OCI-LY3 (cell line): ENCODE measurements around the gene FN1.

Experiments used
- H2AFZ ChIP-seq: fragments of 200-600, 300-600 bp; shearing (Covaris generic); 2 replicates; pipeline ENCODE4 v1.6.0; 2014; ENCODE audit warnings: antibody characterized with exemption, low read depth, low read length
- H3K27ac ChIP-seq: fragments of 200-600, 300-600 bp; sonication (generic); 2 replicates; pipeline ENCODE4 v1.5.1; 2014; ENCODE audit warnings: mild to moderate bottlenecking, low read length, moderate library complexity, mixed read lengths
- H3K27me3 ChIP-seq: fragments of 200-600, 300-600 bp; sonication (generic); 2 replicates; pipeline ENCODE4 v1.6.1; 2014; ENCODE audit warnings: low read depth, low read length, mixed read lengths
- H3K36me3 ChIP-seq: fragments of 200-600, 300-600 bp; sonication (generic); replicated peaks from 2 replicates; pipeline ENCODE3; 2014; ENCODE audit warnings: low read depth, low read length, mixed read lengths
- H3K4me1 ChIP-seq: fragments of 300-600, 200-600 bp; sonication (generic); 2 replicates; pipeline ENCODE4 v1.6.1; 2014; ENCODE audit warnings: low read length, mixed read lengths
- H3K4me2 ChIP-seq: fragments of 200-600, 300-600 bp; sonication (generic); 2 replicates; pipeline ENCODE4 v1.6.1; 2014; ENCODE audit warnings: low read length, mixed read lengths
- H3K4me3 ChIP-seq: fragments of 300-600, 200-600 bp; sonication (generic); 2 replicates; pipeline ENCODE4 v1.5.1; 2014; ENCODE audit warnings: antibody characterized with exemption, mild to moderate bottlenecking, low read length, moderate library complexity
- H3K79me2 ChIP-seq: fragments of 300-600, 200-600 bp; shearing (Covaris generic); 2 replicates; pipeline ENCODE4 v1.6.1; 2014; ENCODE audit warnings: mild to moderate bottlenecking, low read length, mixed read lengths
- H3K9ac ChIP-seq: fragments of 300-600, 200-600 bp; shearing (Covaris generic); 2 replicates; pipeline ENCODE4 v1.6.0; 2014; ENCODE audit warnings: mild to moderate bottlenecking, low read length, moderate library complexity
- H3K9me3 ChIP-seq: fragments of 200-600, 300-600 bp; shearing (Covaris generic); 2 replicates; pipeline ENCODE4 v1.6.1; 2014; ENCODE audit warnings: low read length, mixed read lengths; ENCODE audit not compliant: insufficient read depth
- H4K20me1 ChIP-seq: fragments of 200-600, 300-600 bp; sonication (generic); 2 replicates; pipeline ENCODE4 v1.6.1; 2016; ENCODE audit warnings: low read length, mixed read lengths; ENCODE audit not compliant: insufficient read depth
- CTCF ChIP-seq: fragments of 200-600, 300-600 bp; sonication (generic); IDR thresholded peaks from 2 replicates; pipeline ENCODE4 v1.5.1; 2014; ENCODE audit warnings: antibody characterized with exemption, low read length, low read depth
- EZH2phosphoT487 ChIP-seq: fragments of 200-600 bp; shearing (Covaris generic); IDR thresholded peaks from 2 replicates; pipeline ENCODE4 v1.6.1; 2018; ENCODE audit warnings: antibody characterized with exemption, mixed run types, low read depth

Gene FN1

GRCh38 chr2:215419769-215420470 lies 15.9 kb downstream of the FN1 start:
- no peak overlapping the region for H3K4me3 ChIP-seq
- no peaks in the 10 kb centered on the region for H3K79me2 ChIP-seq
- no peak overlapping the region for H3K9ac ChIP-seq
- H4K20me1 ChIP-seq = no peaks in the 10 kb centered on the region
- H3K27me3 ChIP-seq = no peaks in the 10 kb centered on the region
- 0 out of 2 replicates have a peak overlapping the region, but pooled peaks have one; percentile 39 for H2AFZ ChIP-seq
- TF ChIP-seq CTCF = no peak
- TF ChIP-seq EZH2phosphoT487 = no peak
- H3K4me1 ChIP-seq = no peaks in the 10 kb centered on the region
- H3K36me3 ChIP-seq = no peaks in the 10 kb centered on the region
- H3K9me3 ChIP-seq = no peaks in the 10 kb centered on the region
- H3K27ac ChIP-seq = no peak overlapping the region
- no peak overlapping the region for H3K4me2 ChIP-seq

- no peaks in the 10 kb centered on the region for H3K79me2 ChIP-seq
- H3K4me1 ChIP-seq = no peaks in the 10 kb centered on the region
Measured at GRCh38 chr2:215419113-215419512, 16.8 kb downstream of the FN1 start.

GRCh38 chr2:215418064-215418963 lies 17.6 kb downstream of the FN1 start:
- no peak overlapping the region for H3K4me3 ChIP-seq
- no peaks in the 10 kb centered on the region for H3K9me3 ChIP-seq
- no peaks in the 10 kb centered on the region for H3K36me3 ChIP-seq
- no peak overlapping the region for H2AFZ ChIP-seq
- H4K20me1 ChIP-seq = no peaks in the 10 kb centered on the region
- H3K79me2 ChIP-seq = no peaks in the 10 kb centered on the region
- H3K27ac ChIP-seq = no peak overlapping the region
- no peaks in the 10 kb centered on the region for H3K4me1 ChIP-seq
- no peaks in the 10 kb centered on the region for H3K27me3 ChIP-seq
- H3K4me2 ChIP-seq = no peak overlapping the region
- no peak overlapping the region for H3K9ac ChIP-seq
- TF ChIP-seq EZH2phosphoT487 (no peak), CTCF (no peak)

More at GRCh38 chr2:215419113-215419512, 16.8 kb downstream of the FN1 start:
- no peak overlapping the region for H3K4me2 ChIP-seq
- TF ChIP-seq EZH2phosphoT487 = no peak
- no peak for TF ChIP-seq CTCF
- no peaks in the 10 kb centered on the region for H3K27me3 ChIP-seq
- no peak overlapping the region for H3K4me3 ChIP-seq
- H2AFZ ChIP-seq = no peak overlapping the region
- H3K36me3 ChIP-seq = no peaks in the 10 kb centered on the region
- H3K9ac ChIP-seq = no peak overlapping the region
- no peak overlapping the region for H3K27ac ChIP-seq
- H4K20me1 ChIP-seq = no peaks in the 10 kb centered on the region
- H3K9me3 ChIP-seq = no peaks in the 10 kb centered on the region

GRCh38 chr2:215417400-215417951 lies 18.4 kb downstream of the FN1 start:
- Histone ChIP-seq H3K4me1 (no peaks in the 10 kb centered on the region), H3K4me2 (no peak overlapping the region), H2AFZ (no peak overlapping the region), H3K4me3 (no peak overlapping the region), H3K36me3 (no peaks in the 10 kb centered on the region), H4K20me1 (no peaks in the 10 kb centered on the region), H3K9me3 (no peaks in the 10 kb centered on the region), H3K79me2 (no peaks in the 10 kb centered on the region), H3K27me3 (no peaks in the 10 kb centered on the region), H3K27ac (no peak overlapping the region), H3K9ac (no peak overlapping the region)
- no peak for TF ChIP-seq EZH2phosphoT487
- no peak for TF ChIP-seq CTCF
